Measurements from ENCODE around the gene IL10RB. TPM values are rescaled to one million over a fixed set of nuclear protein-coding genes. Genes with fewer than 3 reads are reported as not detected.
A peak's percentile ranks its signal among the peaks of the same experiment; 100 is the strongest.

IL10RB gene
- total and polyA plus RNA-seq, 2 of the 4 experiments (the other 2 are of a cell fraction) = 20.1 to 45.2 TPM

- Histone ChIP-seq H3K14ac (replicated peaks; ENCODE audit: low read depth, low read length) (no peak overlapping the region), H4K20me1 (ENCODE audit: insufficient read depth, low read length) (no peaks in the 10 kb centered on the region), H3K4ac (ENCODE audit: low read depth, low read length) (no peak overlapping the region), H4K91ac (ENCODE audit: insufficient read depth, low read depth, low read length) (no peak overlapping the region), H2AK9ac (replicated peaks; ENCODE audit: low read depth, low read length, poor library complexity) (no peak overlapping the region), H3K9me1 (ENCODE audit: insufficient read depth, low read length) (0 out of 2 replicates have a peak, but pooled peaks cover 3% of the 10 kb centered on the region), H3K4me3 (ENCODE audit: insufficient read depth, low read depth, low read length) (no peak overlapping the region), H4K5ac (ENCODE audit: low read depth, low read length) (no peak overlapping the region), H3K18ac (ENCODE audit: low read depth, low read length) (no peak overlapping the region), H3K36me3 (ENCODE audit: control insufficient read depth, insufficient read depth, low read length) (peaks cover 31% of the 10 kb centered on the region), H3K4me1 (ENCODE audit: control insufficient read depth, insufficient read depth, low read length) (peaks cover 4% of the 10 kb centered on the region), H3K27ac (ENCODE audit: insufficient read depth, low read length) (no peak overlapping the region), H3K27me3 (ENCODE audit: control insufficient read depth, insufficient read depth, low read length) (no peaks in the 10 kb centered on the region), H3K23ac (ENCODE audit: low read depth, low read length) (no peak overlapping the region), H3K9ac (ENCODE audit: low read depth, low read length) (no peak overlapping the region), H2BK15ac (ENCODE audit: low read depth, low read length) (no peak overlapping the region), H2AK5ac (ENCODE audit: low read depth, low read length) (no peak overlapping the region), H3K4me2 (ENCODE audit: low read depth, low read length) (no peak overlapping the region), H3K9me3 (ENCODE audit: control insufficient read depth, insufficient read depth, low read length) (no peaks in the 10 kb centered on the region), H2BK5ac (ENCODE audit: low read depth, low read length, poor library complexity, severe bottlenecking) (no peak overlapping the region), H2BK20ac (ENCODE audit: low read depth, low read length) (no peak overlapping the region), H3K56ac (ENCODE audit: extremely low read depth, insufficient read depth, low read length) (no peak overlapping the region), H3K79me1 (ENCODE audit: low read depth in 1 of 2, low read length in 2 of 2) (no peaks in the 10 kb centered on the region), H2BK120ac (ENCODE audit: low read depth, low read length) (no peak overlapping the region), H2AFZ (replicated peaks; ENCODE audit: low read length, poor library complexity) (no peak overlapping the region), H4K8ac (ENCODE audit: low read depth in 2 of 2, low read length in 2 of 2) (no peak overlapping the region)
- DNase-seq (no peak), ATAC-seq (ENCODE audit: low read depth) (no peak)
- 94% methylated on average over 13 of the region's 18 CpGs; no CpG with 5 or more reads in 1 of the 2 experiments for WGBS, 2 experiments (ENCODE audit: extremely low coverage in 2 of 2, insufficient read length in 1 of 2)
- ChIA-PET POLR2A (ENCODE audit: unreplicated experiment) (no interaction called here), CTCF (no interaction called here)
- TF ChIP-seq MAZ (IDR thresholded peaks at IDR 0.05; ENCODE audit: borderline replicate concordance, low read depth, low read length) (no peak), RCOR1 (IDR thresholded peaks at IDR 0.05; ENCODE audit: insufficient replicate concordance, low read length) (no peak), SMC3 (IDR thresholded peaks at IDR 0.05; ENCODE audit: low read depth, low read length) (no peak), MAFK (IDR thresholded peaks at IDR 0.05; ENCODE audit: low read depth, low read length) (peak; percentile 81), CHD1 (IDR thresholded peaks at IDR 0.05; ENCODE audit: low read depth, low read length) (no peak)
- no TSS peak for BruUV-seq (replicated peaks)
- intact Hi-C loops (cut with micrococcal nuclease) (no loop called here), dilution Hi-C loops (cut with HindIII; ENCODE audit: low sequenced_read_pairs, unreplicated experiment) (no loop called here), in situ Hi-C loops (cut with MboI; ENCODE audit: low sequenced_read_pairs) (no loop called here)
Measured at GRCh38 chr21:33257094-33257803, 8.9 kb upstream of the IL10RB start.

Measured in IMR-90 (cell line).